T-helper 1 cell treated with Interleukin-12 subunit alpha and Interleukin-12 subunit beta and Interleukin-4 antibody, amounts not matched to agents 30 ng/mL and 1 ng/mL, for 36 hours (primary cell): ENCODE data around the gene HSD17B1. TPM values are rescaled to one million over a fixed set of nuclear protein-coding genes. Genes with fewer than 3 reads are reported as not detected.
"Not testable (repeated sequence)": the region's sequence is repeated elsewhere in the genome, so short reads cannot be mapped to it uniquely, and the experiment has no call there.

Experiments used
- intact Hi-C: fragments of 100-400 bp; cut with micrococcal nuclease; formaldehyde crosslinking; loops from one replicate; pipeline ENCODE4 v1.15.1; 2024
- total RNA-seq: library from RNA; stranded (reverse); gene quantifications from 2 replicates; pipeline ENCODE4 v1.2.3, GENCODE V29; 2022

The HSD17B1 gene
- total RNA-seq, 1 donor from 2014 or later, result 0.59 TPM

DNA sequence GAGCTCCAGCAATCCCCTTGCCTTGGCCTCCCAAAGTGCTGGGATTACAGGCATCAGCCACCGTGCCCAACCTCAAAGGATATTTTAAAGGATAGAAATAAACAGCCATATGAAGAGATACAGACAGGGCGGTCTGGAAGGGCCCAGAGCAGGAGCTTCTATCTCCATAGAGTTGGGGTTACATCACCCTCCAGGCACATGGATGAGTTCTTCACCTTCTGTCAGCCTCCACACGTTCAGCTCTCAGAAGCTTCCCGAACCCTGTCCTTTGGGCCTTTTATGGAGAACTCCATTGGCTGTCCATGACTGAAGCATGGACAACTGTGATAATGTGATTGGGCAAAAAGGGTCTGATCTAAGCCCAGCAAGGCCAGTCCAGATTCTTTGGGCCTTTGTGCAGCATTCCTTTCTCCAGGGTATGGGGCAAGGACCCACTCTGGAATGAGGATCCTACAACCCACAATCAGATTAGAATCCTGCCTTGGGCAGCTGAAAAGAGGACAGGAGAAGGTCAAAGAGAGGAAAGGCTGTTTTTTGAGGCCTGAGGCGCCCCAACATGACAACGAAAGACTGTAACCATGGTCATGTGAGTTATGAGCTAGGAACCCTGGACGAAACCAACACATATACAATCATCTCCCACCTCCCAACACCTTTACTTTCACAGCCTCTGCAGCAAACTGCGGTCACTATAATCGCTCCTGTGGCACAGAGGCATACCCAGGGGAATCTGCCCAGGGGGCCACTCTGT lies 6.8 kb upstream of the HSD17B1 start:
- intact Hi-C loops, result not testable (repeated sequence)

DNA sequence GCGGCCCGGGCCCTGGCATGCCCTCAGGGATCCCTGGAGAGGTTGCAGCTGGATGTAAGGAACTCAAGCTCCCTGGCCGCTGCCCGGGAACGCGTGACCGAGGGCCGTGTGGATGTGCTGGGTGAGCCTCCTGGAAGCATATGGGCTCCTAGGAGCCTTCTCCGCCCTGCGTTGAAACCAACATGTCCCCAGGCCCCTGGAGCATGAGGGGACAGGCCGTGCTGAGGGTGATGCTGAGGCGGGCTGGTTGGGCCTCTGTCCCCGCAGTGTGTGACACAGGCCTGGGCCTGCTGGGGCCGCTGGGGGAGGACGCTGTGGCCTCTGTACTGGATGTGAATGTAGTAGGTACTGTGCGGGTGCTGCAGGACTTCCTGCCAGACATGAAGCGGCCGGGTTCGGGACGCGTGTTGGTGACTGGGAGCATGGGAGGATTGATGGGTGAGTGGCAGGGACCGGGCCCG lies 5.7 kb upstream of the HSD17B1 start:
- intact Hi-C loops, result no loop called here

DNA sequence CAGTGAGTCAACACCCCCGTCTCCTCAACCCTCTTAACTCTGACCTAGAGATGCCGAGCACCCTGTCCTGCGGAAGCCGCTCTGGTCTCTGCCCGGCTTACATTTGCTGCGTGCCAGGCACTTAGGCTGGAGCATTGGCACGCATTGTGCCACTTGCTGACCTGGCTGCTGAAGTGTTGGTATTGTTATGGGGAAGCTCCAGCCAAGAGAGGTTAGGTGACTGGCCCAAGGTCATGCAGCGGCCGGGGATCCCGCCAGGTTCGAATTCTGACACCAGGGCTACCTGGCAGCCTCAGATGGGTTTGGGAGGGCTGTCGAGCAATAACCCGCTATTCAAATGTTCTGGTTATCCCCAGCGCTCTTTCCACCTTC lies 5.0 kb upstream of the HSD17B1 start:
- intact Hi-C loops, result no loop called here

DNA sequence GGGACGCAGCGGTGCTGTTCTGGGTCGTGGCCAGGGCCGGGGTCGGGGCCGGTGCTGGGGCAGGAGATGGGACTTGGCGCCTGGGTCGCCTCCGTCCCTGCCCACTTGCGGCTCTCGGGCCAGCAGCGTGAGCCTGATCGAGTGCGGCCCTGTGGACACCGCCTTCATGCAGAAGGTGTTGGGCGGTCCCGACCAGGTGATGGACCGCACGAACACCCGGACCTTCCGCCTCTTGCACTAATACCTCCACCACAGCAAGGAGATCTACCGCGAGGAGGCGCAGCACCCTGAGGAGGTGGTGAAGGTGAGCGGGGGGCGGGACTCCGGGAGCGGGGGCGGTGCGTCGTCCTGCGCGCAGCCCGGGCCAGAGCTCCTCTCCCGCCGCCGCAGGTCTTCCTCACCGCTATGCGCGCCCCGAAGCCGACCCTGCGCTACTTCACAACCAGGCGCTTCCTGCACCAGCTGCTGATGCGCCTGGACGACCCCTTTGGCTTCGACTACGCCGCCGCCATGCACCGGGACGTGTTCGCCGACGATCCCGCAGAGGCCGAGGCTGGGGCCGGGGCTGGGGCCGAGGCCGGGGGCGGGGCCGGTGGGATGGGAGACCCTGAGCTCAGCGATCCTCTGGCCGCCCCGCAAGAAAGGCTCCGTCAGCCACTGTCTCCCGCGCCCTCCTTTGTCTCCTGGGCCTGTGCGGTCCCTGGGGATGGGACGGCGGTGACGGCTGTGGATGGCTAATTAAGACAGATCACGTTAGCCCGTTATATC lies 4.5 kb upstream of the HSD17B1 start:
- intact Hi-C loops, result no loop called here

DNA sequence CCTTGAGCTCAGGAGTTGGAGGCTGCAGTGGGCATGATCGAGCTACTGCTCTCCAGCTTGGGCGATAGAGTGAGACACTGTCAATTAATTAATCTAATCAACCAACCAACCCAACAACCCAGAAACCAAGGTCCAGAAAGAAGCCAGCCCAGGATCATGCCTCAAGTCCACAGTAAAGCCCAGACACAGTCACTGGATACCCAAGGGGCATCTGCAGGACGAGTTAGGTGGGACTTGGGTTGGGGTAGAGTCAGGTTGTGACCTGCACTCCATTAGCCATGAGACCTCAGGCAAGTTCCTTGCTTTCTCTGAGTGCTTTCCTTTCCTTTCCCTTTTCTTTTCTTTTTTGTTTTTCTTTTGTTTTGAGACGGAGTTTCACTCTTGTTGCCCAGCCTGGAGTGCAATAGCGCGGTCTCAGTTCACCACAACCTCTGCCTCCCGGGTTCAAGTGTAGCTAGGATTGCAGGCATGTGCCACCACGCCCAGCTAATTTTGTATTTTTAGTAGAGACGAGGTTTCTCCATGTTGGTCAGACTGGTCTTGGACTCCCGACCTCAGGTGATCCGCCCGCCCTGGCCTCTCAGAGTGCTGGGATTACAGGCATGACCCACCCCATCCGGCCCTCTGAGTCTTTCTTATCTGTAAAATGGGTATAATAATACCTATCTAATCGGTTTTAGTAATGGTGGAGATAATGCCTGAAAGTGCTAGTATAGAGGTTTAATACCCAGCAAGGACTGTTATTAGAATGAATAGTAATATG lies 3.5 kb upstream of the HSD17B1 start:
- intact Hi-C loops, result no loop called here

DNA sequence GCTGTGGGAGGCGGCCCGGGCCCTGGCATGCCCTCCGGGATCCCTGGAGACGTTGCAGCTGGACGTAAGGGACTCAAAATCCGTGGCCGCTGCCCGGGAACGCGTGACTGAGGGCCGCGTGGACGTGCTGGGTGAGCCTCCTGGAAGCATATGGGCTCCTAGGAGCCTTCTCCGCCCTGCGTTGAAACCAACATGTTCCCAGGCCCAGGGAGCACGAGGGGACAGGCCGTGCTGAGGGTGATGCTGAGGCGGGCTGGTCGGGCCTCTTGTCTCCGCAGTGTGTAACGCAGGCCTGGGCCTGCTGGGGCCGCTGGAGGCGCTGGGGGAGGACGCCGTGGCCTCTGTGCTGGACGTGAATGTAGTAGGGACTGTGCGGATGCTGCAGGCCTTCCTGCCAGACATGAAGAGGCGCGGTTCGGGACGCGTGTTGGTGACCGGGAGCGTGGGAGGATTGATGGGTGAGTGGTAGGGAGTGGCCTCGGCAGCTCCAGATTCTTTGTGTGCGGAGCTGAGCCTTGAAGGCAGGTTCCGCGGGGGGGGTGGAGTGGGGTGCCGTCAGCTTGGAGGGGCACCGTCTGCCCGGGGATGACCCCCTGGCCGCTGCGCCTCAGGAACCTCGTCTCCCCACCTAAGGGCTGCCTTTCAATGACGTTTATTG lies 567 bp downstream of the HSD17B1 start:
- intact Hi-C loops, result no loop called here

DNA sequence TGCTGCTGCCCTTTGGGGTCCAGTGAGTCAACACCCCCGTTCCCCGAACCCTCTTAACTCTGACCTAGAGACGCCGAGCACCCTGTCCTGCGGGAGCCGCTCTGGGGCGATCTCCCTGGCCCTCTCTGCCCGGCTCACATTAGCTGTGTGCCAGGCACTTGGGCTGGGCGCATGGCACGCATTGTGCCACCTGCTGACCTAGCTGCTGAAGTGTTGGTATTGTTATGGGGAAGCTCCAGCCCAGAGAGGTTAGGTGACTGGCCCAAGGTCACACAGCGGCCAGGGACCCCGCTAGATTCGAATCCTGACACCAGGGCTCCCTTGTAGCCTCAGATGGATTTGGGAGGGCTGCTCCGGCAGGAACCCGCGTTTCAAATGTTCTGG lies 1.1 kb downstream of the HSD17B1 start:
- intact Hi-C loops, result loop anchor here (1.0 kb wide), 1 partner anchor 8 kb away; the partner anchor contains the start of gene COASY

DNA sequence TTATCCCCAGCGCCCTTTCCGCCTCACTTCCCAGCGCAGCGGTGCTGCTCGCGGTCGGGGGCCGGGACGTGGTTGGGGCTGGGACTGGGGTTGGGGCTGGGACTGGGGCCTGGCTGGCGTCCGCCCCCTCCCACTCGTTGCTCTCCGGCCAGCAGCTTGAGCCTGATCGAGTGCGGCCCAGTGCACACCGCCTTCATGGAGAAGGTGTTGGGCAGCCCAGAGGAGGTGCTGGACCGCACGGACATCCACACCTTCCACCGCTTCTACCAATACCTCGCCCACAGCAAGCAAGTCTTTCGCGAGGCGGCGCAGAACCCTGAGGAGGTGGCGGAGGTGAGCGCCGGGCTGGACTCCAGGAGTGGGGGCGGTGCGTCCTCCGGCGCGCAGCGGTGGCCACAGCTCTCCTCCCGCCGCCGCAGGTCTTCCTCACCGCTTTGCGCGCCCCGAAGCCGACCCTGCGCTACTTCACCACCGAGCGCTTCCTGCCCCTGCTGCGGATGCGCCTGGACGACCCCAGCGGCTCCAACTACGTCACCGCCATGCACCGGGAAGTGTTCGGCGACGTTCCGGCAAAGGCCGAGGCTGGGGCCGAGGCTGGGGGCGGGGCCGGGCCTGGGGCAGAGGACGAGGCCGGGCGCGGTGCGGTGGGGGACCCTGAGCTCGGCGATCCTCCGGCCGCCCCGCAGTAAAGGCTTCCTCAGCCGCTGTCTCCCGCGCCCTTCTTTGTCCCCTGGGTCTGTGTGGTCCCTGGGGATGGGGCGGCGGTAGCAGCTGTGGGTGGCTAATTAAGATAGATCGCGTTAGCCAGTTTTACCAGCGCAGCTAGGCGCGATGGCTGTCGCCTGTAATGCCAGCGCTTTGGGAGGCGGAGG lies 1.8 kb downstream of the HSD17B1 start:
- intact Hi-C loops, result loop anchor here (1.0 kb wide), 1 partner anchor 8 kb away; the partner anchor contains the start of gene COASY

DNA sequence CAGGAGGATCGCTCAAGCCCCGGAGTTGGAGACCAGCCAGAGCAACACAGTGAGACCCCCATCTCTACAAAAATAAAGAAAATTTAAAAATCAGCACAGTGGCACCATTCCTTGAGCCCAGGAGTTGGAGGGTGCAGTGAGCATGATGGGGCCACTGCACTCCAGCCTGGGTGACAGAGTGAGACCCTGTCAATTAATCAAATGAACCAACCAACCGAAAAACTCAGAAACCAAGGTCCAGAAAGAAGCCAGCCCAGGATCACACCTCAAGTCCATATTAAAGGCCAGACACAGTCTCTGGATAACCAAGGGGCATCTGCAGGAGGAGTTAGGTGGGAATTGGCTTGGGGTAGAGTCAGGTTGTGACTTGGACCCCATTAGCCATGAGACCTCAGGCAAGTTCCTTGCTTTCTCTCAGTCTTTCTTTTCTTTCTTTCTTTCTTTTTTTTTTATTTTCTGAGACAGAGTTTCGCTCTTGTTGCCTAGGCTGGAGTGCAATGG lies 2.4 kb downstream of the HSD17B1 start:
- intact Hi-C loops, result no loop called here

DNA sequence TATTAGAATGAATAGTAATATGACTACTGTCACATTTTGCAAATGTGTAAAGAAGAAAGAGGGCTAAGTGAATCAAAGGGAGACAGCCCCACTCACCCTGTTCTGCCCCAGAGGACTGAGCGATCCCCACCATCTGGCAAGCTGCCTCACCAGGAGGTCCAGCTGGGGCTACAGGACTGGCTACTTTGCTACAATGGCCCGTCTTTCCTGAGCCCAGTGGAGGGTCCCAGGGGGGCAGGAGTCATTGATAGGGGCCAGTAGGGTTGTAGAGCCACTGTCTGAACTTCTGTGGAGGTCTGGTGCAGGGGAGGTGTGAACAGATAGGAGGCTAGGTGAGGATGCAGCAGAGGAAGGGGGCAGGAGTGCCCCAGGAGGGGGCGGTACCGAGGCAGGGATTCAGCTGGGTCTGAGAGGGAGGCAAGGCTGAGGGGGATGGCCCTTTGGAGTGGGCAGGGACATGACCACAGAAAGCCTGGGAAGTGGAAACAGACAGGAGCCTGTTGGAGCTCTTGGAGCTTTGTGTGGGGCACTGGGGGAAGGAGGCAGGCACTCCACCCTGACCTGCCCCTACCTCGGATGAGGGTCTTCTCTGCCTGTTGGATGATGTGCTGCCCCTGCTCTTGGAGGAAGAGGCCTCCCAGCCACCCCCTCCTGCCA lies 3.4 kb downstream of the HSD17B1 start:
- intact Hi-C loops, result not testable (repeated sequence)

DNA sequence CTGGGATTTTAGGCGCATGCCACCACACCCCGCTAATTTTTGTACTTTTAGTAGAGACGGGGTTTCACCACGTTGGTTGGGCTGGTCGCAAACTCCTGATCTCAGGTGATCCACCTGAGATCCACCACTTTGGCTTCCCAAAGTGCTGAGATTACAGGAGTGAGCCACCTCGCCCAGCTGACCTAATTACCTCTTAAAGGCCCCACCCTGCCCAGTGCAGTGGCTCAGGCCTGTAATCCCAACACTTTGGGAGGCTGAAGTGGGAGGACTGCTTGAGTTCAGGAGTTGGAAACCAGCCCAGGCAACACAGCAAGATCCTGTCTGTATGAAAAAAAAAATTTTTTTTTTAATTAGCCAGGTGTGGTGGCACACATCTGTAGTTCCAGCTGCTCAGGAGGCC lies 6.4 kb downstream of the HSD17B1 start:
- intact Hi-C loops, result no loop called here

DNA sequence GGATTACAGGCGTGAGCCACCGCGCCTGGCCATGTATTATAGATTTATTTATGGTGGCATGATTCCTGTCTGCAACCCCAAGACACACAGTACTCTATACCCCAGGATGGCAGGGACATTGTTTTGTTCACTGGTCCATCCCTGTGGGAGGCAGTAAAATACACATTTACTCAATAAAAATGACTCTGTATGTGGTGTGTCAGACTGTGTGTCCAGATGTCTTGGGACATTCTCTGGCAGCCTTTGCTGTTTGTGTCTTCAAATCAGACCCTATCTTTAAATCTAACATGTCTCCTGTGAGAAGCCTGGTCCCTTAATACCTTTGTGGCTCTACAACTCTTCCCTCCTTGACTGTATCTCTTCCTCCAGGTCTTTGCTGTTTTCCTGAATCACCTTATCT lies 7.5 kb downstream of the HSD17B1 start:
- intact Hi-C loops, result loop anchor here (10.0 kb wide), 1 partner anchor 925 kb away; the partner anchor contains the start of gene DHX8

DNA sequence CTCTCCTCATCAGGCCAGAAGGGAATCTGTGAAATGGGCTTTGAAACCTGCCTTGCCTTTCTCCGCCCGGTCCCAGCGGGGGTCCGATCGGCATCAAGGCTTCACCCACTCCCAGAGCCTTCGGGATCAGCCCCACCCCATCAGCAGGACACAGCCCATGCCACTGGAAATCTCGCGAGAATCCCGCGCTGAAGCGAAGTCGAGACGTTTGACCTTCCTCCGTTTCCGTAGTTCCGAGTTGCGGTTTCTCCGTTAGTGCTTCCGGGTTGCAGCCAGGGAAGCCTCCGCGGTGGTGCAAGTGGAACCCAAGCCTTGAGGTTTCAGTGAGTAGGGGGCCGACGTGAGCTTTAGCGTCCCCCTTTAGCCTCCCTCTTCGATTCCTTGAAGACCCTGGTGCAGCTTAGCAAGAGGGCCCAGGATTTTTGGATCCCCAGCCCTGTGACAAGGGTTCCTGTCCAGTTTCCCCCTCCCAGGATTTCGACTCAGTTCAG lies 9.2 kb downstream of the HSD17B1 start, which contains the start of gene COASY:
Gene COASY (plus strand): TSS at position 252 of the 491 bp plus-strand sequence. CDS start 475 bp downstream, outside the sequence.
- intact Hi-C loops, result loop anchor here (1.0 to 10.0 kb wide), 4 partner anchors 8 to 923 kb away; partner anchors contain the start of genes DHX8, PSMC3IP, RETREG3 and TUBG1

DNA sequence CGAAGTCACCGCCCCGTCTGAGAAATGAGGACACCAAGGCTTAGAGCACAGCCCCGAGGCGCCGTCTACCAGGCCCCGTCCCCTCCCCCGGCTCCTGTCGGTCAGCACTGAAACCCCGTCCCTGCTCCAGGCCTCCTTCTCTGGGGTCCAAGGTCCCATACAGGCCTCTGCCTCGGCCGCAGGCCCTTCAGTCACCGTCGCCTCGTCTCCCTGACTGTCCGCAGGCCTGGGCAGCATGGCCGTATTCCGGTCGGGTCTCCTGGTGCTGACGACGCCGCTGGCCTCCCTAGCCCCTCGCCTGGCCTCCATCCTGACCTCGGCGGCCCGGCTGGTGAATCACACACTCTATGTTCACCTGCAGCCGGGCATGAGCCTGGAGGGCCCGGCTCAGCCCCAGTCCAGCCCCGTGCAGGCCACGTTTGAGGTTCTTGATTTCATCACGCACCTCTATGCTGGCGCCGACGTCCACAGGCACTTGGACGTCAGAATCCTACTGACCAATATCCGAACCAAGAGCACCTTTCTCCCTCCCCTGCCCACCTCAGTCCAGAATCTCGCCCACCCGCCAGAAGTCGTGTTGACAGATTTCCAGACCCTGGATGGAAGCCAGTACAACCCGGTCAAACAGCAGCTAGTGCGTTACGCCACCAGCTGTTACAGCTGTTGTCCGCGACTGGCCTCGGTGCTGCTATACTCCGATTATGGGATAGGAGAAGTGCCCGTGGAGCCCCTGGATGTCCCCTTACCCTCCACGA lies 9.8 kb downstream of the HSD17B1 start:
- intact Hi-C loops, result loop anchor here (1.0 to 10.0 kb wide), 4 partner anchors 8 to 922 kb away; partner anchors contain the start of genes DHX8, PSMC3IP, RETREG3 and TUBG1

DNA sequence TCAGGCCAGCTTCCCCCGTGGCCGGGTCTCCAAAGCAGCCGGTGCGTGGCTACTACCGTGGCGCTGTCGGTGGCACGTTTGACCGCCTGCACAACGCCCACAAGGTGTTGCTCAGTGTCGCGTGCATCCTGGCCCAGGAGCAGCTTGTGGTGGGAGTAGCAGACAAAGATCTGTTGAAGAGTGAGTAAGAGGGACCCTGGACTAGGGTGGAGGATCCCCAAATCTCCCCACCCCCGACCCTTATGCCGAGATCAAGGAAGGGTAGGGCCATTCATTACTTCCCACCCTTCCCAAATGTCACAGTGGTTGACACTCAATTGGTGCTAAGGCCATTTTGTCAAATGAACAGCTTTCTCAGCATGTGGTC lies 10.4 kb downstream of the HSD17B1 start:
- intact Hi-C loops, result loop anchor here (2.0 to 10.0 kb wide), 2 partner anchors 14 to 922 kb away; partner anchors contain the start of genes DHX8 and PSMC3IP

DNA sequence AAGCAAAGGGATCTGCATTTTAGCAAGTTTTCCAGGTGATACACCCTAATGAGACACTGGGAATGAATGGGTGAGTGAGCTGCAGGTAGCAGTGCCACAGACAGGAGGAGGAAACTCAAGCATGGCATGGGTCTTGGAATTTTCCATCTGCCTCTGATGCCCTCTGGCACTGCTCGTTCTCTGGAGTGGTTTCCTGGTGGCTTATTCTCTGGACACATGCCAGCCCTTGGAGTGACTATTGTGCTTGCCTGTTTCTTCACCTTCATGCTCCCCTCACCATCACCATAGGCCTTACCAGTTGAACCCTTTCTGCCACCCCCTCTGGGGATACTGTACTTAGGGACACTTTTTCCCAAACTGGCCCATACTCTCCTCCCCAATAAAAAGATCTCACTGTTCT lies 10.8 kb downstream of the HSD17B1 start:
- intact Hi-C loops, result loop anchor here (2.0 to 10.0 kb wide), 2 partner anchors 13 to 921 kb away; partner anchors contain the start of genes DHX8 and PSMC3IP

DNA sequence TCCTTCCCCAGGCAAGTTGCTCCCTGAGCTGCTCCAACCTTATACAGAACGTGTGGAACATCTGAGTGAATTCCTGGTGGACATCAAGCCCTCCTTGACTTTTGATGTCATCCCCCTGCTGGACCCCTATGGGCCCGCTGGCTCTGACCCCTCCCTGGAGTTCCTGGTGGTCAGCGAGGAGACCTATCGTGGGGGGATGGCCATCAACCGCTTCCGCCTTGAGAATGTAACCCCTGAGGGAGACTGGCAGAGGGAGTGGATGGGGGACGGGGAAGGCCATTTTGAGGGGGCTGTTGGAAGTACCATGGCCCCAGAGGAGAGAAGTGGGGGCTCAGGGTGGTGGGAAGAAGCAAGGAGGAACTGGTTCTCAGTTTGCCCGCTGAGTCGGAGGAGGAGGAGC lies 11.2 kb downstream of the HSD17B1 start:
- intact Hi-C loops, result loop anchor here (2.0 to 10.0 kb wide), 2 partner anchors 13 to 921 kb away; partner anchors contain the start of genes DHX8 and PSMC3IP
